Fibroblast of upper back skin (primary cell): ENCODE results near the gene ATXN7L1.

Experiments
- DNase-seq: peaks from one replicate; pipeline ENCODE4 v3.0.0-alpha.2; 2013

Gene ATXN7L1

GRCh38 chr7:105691680-105692564, 184.5 kb downstream of the ATXN7L1 start:
- DNase-seq = peak; percentile 35

GRCh38 chr7:105691082-105691679, 185.2 kb downstream of the ATXN7L1 start:
- no peak for DNase-seq

- DNase-seq = no peak
Measured at GRCh38 chr7:105690325-105690945, 186.0 kb downstream of the ATXN7L1 start.

GRCh38 chr7:105689067-105689819, 187.2 kb downstream of the ATXN7L1 start:
- no peak for DNase-seq

- no peak for DNase-seq
Measured at GRCh38 chr7:105688617-105689016, 187.8 kb downstream of the ATXN7L1 start.

GRCh38 chr7:105685161-105685560, 191.2 kb downstream of the ATXN7L1 start:
- no peak for DNase-seq

- no peak for DNase-seq
Measured at GRCh38 chr7:105682341-105683060, 193.9 kb downstream of the ATXN7L1 start.

GRCh38 chr7:105680505-105681187, 195.8 kb downstream of the ATXN7L1 start:
- no peak for DNase-seq

- DNase-seq = no peak
Measured at GRCh38 chr7:105678811-105679495, 197.4 kb downstream of the ATXN7L1 start.

- DNase-seq = no peak
Measured at GRCh38 chr7:105677817-105678573, 198.4 kb downstream of the ATXN7L1 start.

GRCh38 chr7:105677410-105677730, 199.0 kb downstream of the ATXN7L1 start:
- no peak for DNase-seq

- no peak for DNase-seq
Measured at GRCh38 chr7:105675934-105676371, 200.4 kb downstream of the ATXN7L1 start.

- no peak for DNase-seq
Measured at GRCh38 chr7:105674200-105674920, 202.0 kb downstream of the ATXN7L1 start.

GRCh38 chr7:105673367-105674084, 202.9 kb downstream of the ATXN7L1 start:
- no peak for DNase-seq

- DNase-seq = no peak
Measured at GRCh38 chr7:105672801-105673200, 203.6 kb downstream of the ATXN7L1 start.

GRCh38 chr7:105666324-105666723, 210.1 kb downstream of the ATXN7L1 start:
- DNase-seq = no peak

- DNase-seq = no peak
Measured at GRCh38 chr7:105665684-105666083, 210.7 kb downstream of the ATXN7L1 start.

GRCh38 chr7:105664816-105665525, 211.4 kb downstream of the ATXN7L1 start:
- DNase-seq = peak; percentile 42
